Lung (tissue), 12 donors: ENCODE data around the gene RXRG. TPM values are rescaled to one million over a fixed set of nuclear protein-coding genes. Genes with fewer than 3 reads are reported as not detected.

ENCODE experiments used
- ATAC-seq: fragments of 200-7000 bp; cut with Tn5 transposase; one replicate; pipeline ENCODE4 v1.9.1; 2020; ENCODE audit warnings: moderate number of reproducible peaks; ENCODE audit not compliant: insufficient read depth, low FRiP score
- DNase-seq, 3 donors: peaks; one replicate each; pipeline ENCODE4 v3.0.0-alpha.2; 2013 to 2017
- H3K27ac ChIP-seq, 2 donors: one replicate each; pipeline ENCODE4 v1.5.1; 2013; ENCODE audit warnings: mild to moderate bottlenecking in 2 of 2, moderate library complexity in 2 of 2, control low read depth in 1 of 2, inconsistent platforms in 1 of 2, low read depth in 1 of 2, low read length in 1 of 2
- H3K27me3 ChIP-seq, 3 donors: one replicate each; pipeline ENCODE4 v1.5.1; 2013; ENCODE audit warnings: low read length in 2 of 3; ENCODE audit not compliant: control insufficient read depth in 3 of 3, insufficient read depth in 3 of 3
- H3K36me3 ChIP-seq, 4 donors: one replicate each; pipeline ENCODE4 v1.5.1; 2013; ENCODE audit warnings: low read length in 4 of 4, mild to moderate bottlenecking in 1 of 4, moderate library complexity in 1 of 4; ENCODE audit not compliant: control insufficient read depth in 4 of 4, insufficient read depth in 4 of 4
- H3K4me1 ChIP-seq, 5 donors: one replicate each; pipeline ENCODE4 v1.5.1; 2013; ENCODE audit warnings: low read length in 5 of 5, mild to moderate bottlenecking in 2 of 5, moderate library complexity in 1 of 5; ENCODE audit not compliant: control insufficient read depth in 5 of 5, insufficient read depth in 5 of 5
- H3K4me3 ChIP-seq: one replicate; pipeline ENCODE4 v1.5.1; 2013; ENCODE audit warnings: mild to moderate bottlenecking, control low read depth, moderate library complexity
- H3K9ac ChIP-seq, 2 donors: one replicate each; pipeline ENCODE4 v1.5.1; 2013; ENCODE audit warnings: low read length in 2 of 2, control low read depth in 1 of 2; ENCODE audit not compliant: insufficient read depth in 1 of 2
- H3K9me3 ChIP-seq, 4 donors: one replicate each; pipeline ENCODE4 v1.5.1; 2013; ENCODE audit warnings: low read length in 3 of 4, mild to moderate bottlenecking in 1 of 4, moderate library complexity in 1 of 4; ENCODE audit not compliant: control insufficient read depth in 4 of 4, insufficient read depth in 3 of 4
- WGBS, 2 donors: extraction: QIAGEN DNeasy Blood & Tissue Kit; methylation state at CpG; one replicate each; pipeline ENCODE4 v1.1.7; 2013; 5-methylcytosine and 5-hydroxymethylcytosine counted together
- polyA plus RNA-seq, 2 donors: library from polyadenylated mRNA; stranded (reverse); fragments of 200-250 nt; gene quantifications; one replicate each; pipeline ENCODE4 v1.2.1, GENCODE V29; 2013
- total RNA-seq, 2 donors: library from RNA; depleted of rRNA in 1 of 2; stranded (reverse); fragments of >200 nt in 1 of 2; gene quantifications; one replicate each; pipeline ENCODE4 v1.2.1, GENCODE V29; 2014 to 2021
- TF ChIP-seq, protein P1 (sequence below): IDR thresholded peaks from 2 replicates; pipeline ENCODE4 v1.5.1; 2012; ENCODE audit warnings: mild to moderate bottlenecking; ENCODE audit errors: control extremely low read depth, extremely low read depth
- donor health status: control.
- donor health status: control.
- donor health status: Bipolar disorder and iron deficiency.
- donor health status: healthy.
- donor health status: DM: yes; HTN: yes; CAD: no.

RXRG gene
- total and polyA plus RNA-seq, 4 donors = 0.55 to 3.0 (median 1.7) TPM

DNA sequence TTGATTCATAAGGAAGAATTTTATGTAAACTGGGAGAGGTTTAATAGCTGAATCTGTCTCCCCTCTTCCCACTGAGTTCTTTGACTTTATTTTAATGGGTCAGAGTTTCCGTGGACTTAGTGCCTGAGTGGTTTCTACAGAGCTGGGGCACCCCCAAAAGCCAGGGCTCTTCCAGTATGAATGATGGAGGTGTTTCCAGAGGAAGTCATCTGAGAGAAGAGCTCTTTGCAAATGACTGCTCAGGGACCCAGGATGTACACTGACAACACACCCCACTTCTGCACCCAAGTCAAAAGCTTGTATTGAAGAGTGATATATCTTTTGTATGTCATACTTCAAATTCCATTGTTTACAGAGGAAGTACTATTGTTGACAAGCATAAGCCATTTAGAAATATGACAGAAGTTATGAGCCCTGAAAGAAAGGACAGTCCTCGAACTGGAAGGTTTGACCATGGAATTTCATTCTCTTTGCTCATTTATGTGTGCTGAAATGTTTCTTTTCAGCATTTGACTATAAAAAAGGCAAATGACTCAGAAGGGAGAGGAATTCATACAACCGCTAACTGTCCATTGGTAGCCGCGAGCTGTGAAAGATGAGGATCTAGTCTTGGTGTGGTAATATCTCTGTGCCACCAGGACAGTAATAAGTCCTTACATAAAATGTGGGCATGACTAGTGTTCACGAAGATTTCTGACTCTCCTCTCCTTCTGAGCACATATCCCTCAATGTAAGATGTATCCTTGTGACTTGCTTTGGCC is 63.0 kb downstream of the RXRG start:
- no peaks in the 10 kb centered on the region for H3K27me3 ChIP-seq
- H3K4me3 ChIP-seq = no peak overlapping the region
- H3K9ac ChIP-seq = no peak overlapping the region
- H3K27ac ChIP-seq = no peak overlapping the region
- H3K9me3 ChIP-seq = no peaks in the 10 kb centered on the region
- ATAC-seq = no peak
- DNase-seq = no peak
- TF ChIP-seq, protein P1, sequence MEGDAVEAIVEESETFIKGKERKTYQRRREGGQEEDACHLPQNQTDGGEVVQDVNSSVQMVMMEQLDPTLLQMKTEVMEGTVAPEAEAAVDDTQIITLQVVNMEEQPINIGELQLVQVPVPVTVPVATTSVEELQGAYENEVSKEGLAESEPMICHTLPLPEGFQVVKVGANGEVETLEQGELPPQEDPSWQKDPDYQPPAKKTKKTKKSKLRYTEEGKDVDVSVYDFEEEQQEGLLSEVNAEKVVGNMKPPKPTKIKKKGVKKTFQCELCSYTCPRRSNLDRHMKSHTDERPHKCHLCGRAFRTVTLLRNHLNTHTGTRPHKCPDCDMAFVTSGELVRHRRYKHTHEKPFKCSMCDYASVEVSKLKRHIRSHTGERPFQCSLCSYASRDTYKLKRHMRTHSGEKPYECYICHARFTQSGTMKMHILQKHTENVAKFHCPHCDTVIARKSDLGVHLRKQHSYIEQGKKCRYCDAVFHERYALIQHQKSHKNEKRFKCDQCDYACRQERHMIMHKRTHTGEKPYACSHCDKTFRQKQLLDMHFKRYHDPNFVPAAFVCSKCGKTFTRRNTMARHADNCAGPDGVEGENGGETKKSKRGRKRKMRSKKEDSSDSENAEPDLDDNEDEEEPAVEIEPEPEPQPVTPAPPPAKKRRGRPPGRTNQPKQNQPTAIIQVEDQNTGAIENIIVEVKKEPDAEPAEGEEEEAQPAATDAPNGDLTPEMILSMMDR = no peak
- peaks cover 0 to under 1% (median 0%) of the 10 kb centered on the region in 5 donors for H3K4me1 ChIP-seq
- 87% methylated on average over 6 of the region's 6 CpGs for WGBS, 2 donors
- H3K36me3 ChIP-seq = no peaks in the 10 kb centered on the region

DNA sequence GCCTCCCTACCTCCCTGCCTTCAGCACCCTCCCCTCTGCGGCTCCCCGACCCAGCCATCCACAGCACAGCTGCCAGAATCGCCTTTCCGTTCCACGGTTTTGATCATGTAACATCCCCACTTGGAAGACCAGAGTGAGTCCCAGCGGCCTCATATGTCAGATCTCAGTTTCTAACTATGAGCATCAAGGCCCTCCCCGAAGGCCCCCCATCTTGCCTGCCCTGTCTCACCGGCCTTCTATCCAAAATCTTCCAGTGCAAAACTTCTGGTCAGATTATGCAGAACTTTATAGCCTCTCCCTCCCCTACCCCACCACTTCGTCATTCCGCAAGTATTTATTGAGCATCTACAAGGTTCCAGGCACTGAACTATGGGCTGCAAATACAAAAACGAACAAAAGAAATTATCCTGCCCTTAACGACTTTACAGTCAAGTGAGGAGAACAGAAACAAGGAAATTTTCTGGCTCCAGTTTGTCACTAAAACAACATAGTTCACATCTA is 68.1 kb downstream of the RXRG start:
- Histone ChIP-seq H3K9me3 (no peaks in the 10 kb centered on the region), H3K9ac (no peak overlapping the region), H3K27ac (peak overlapping the region; percentile 79 to 90), H3K4me3 (no peak overlapping the region), H3K36me3 (no peaks in the 10 kb centered on the region), H3K27me3 (no peaks in the 10 kb centered on the region), H3K4me1 (peaks cover 0 to 21% (median 7%) of the 10 kb centered on the region in 5 donors)
- DNase-seq (peak in 1 of 3 donors; percentile 22), ATAC-seq (no peak)
- TF ChIP-seq, protein P1 = no peak
- 18 to 19% methylated on average over 12 of the region's 12 CpGs for WGBS, 2 donors

DNA sequence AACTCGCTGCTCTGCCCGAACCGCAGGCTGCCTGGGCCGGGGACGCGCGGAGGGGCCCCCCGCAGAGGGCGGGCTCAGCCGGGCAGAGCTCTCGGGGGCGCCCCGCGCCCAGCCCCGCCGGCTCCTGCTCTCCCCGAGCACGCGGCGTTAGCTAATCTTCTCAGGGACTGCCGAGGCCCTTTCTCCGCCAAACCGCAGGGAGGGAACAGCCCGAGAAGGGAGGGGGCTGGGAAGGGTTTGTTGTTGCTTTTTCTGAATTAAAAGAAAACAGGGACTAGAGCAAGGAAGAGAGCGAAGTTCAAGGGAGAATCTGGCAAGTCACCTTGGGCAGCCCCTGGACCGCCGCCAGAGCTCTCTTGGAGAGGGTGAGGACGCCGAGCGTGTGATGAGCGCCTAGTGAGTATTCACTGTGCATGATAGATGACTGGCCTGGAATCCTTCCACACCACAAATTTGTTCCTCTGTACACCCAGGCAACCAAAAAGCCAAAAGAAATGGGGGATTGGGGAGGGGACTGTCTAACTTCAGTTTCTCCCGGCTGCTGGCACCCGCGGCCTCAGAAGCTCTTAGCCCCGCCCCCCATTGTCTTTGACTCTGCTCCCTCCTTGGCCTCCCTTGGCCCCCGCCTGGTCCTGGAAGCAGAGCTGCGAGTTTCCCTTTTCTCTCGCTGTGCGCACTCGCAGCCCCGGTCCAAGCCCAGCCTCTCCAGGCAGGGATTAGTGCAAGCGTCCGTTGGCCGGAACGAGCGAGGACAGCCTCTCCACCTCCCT is 68.7 kb downstream of the RXRG start:
- Histone ChIP-seq H3K36me3 (no peaks in the 10 kb centered on the region), H3K4me1 (peaks cover 0 to 27% (median 7%) of the 10 kb centered on the region in 5 donors), H3K9ac (peak overlapping the region; percentile 8 to 43), H3K27me3 (no peaks in the 10 kb centered on the region), H3K27ac (peak overlapping the region; percentile 79 to 90), H3K9me3 (no peaks in the 10 kb centered on the region), H3K4me3 (no peak overlapping the region)
- TF ChIP-seq, protein P1 = no peak
- peak; percentile 93 to 97 (median 96) for DNase-seq
- WGBS, 2 donors = 1% methylated on average over 45 to 46 of the region's 46 CpGs
- ATAC-seq = peak; percentile 90
